Fibroblast of upper back skin (primary cell): ENCODE data around the gene SLC25A44.
"Not testable (repeated sequence)": the region's sequence is repeated elsewhere in the genome, so short reads cannot be mapped to it uniquely, and the experiment has no call there.

ENCODE experiments used
- DNase-seq: peaks from one replicate; pipeline ENCODE4 v3.0.0-alpha.2; 2013

The SLC25A44 gene

DNA sequence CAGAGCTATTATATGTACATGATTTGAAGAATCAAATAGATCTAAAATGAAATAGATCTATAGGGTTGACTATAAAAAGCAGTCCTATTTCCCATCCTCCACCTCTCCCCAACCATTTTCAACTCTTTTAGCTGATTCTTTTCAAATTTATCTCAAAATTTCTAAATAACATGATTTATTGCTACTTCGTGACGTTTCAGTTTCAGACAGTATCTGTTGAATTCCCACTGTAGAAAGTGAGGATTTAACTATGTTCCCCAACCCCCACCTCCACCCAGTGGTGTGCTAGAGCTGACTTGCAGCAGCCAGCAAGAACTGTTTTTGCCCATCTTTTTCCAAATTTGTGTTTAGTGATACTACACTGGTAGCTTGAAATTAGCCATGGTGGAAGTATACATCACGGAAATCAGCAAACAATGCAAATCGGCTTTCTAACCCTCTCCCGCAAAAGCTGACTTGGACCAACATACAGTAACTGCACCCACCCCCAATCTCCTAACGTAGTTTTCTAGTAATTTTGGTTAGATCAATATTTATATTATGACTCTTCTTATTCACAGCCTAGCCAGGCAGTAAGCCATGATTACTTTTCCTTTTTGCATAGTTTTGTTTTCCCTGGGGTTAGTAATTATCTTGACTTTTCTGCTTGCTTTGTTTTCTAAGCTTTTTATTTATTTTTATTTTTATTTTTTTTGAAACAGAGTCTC lies 29.6 kb upstream of the SLC25A44 start:
- no peak for DNase-seq

DNA sequence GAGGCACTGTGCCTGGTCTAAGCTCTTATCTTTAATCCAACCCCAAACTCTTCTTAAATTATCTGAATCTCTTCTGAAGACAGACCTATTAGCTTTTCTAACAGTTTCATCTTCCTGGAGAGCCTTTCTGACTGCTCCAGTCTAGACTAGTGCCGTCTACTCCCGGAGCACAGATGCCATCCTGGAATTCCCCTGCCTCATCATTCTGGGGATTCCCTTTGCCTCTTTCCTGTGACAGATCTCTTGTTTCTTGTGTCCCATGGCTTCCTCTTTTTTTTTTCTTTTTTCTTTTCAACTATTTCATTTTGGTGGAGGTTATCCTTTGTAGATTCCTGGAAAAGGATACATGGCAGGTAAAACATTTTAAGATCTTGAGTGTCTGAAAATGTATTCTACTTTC lies 28.8 kb upstream of the SLC25A44 start:
- no peak for DNase-seq

DNA sequence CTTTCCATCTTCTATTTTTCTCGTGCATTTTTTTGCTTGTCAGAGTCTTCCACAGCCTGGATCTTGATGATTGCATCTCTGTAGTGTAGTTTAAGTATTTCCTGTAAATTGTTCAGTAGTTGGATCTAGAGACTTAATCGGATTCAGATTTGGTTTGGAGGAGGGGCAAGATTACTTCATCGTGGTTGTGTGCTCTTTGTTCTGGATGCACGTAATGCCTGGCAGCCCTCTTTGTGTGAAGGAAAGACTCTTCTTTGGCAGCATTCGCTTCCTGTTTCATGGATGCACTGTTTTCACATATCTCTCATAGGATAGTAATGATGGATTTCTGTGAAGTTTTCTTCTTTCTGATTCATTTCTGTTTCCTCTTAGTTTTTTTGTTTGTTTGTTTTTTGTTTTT lies 26.4 kb upstream of the SLC25A44 start:
- peak; percentile 45 for DNase-seq

- DNase-seq, result no peak
Observed at GRCh38 chr1:156172696-156173470, 21.0 kb upstream of the SLC25A44 start.

- no peak for DNase-seq
Observed at GRCh38 chr1:156176610-156177210, 17.2 kb upstream of the SLC25A44 start.

DNA sequence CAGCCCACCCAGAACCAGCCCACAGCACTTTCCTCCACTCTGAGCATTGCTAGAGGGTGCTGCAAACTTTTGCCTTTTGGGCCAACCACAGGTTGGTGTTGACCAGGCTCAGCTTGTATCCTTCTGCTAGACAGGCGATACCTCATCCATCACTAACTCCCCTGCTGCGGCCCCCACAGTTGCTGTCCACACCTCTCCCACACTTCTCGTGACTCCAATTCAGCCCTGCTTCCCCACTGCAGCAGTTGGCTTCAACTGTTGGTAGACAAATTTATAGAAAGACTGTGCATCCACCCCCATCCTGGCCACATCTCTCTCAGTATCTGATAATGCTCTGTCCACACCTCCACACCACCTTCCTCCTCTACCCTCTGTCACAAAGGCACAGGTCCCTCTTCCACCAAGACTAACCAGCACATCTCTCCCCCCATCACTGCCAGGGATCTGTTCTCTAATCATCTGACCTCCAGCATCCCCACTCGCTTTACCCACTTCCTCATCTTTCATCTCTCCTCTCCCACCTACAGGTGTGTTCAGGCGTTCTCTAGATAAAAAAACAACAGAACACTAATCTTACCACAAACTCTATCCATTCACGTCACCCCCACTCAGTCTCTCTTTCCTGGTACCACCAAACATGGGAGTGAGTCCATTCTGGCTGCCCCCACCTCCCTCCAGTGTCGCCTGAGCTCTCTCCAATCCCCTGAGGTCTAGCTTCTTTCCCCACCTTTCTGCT lies 15.8 kb upstream of the SLC25A44 start:
- DNase-seq, result no peak

DNA sequence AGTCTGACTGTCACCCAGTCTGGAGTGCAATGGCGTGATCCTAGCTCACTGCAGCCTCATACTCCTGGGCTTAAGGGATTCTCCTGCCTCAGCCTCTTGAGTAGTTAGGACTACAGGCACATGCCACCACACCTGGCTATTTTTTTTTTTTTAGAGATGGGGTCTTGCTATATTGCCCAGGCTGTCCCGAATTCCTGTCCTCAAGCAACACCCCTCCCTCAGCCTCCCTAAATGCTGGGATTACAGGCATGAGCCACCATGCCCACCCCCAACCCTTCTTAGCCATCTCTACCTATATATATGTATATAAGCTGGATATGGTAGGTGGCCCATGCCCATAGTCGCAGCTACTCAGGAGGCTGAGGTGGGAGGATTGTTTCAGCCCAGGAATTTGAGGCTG lies 13.4 kb upstream of the SLC25A44 start:
- no peak for DNase-seq

DNA sequence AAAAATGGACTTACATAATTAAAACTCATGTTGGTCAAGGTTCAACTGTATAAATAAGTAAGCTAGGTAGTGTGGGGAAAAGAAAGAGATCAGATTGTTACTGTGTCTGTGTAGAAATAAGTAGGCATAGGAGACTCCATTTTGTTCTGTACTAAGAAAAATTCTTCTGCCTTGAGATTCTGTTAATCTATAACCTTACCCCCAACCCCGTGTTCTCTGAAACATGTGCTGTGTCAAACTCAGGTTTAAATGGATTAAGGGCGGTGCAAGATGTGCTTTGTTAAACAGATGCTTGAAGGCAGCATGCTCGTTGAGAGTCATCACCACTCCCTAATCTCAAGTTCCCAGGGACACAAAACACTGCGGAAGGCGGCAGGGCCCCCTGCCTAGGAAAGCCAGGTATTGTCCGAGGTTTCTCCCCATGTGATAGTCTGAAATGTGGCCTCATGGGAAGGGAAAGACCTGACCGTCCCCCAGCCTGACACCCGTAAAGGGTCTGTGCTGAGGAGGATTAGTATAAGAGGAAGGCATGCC lies 12.4 kb upstream of the SLC25A44 start:
- DNase-seq, result not testable (repeated sequence)

GRCh38 chr1:156182010-156182779 lies 11.7 kb upstream of the SLC25A44 start:
- DNase-seq, result not testable (repeated sequence)

DNA sequence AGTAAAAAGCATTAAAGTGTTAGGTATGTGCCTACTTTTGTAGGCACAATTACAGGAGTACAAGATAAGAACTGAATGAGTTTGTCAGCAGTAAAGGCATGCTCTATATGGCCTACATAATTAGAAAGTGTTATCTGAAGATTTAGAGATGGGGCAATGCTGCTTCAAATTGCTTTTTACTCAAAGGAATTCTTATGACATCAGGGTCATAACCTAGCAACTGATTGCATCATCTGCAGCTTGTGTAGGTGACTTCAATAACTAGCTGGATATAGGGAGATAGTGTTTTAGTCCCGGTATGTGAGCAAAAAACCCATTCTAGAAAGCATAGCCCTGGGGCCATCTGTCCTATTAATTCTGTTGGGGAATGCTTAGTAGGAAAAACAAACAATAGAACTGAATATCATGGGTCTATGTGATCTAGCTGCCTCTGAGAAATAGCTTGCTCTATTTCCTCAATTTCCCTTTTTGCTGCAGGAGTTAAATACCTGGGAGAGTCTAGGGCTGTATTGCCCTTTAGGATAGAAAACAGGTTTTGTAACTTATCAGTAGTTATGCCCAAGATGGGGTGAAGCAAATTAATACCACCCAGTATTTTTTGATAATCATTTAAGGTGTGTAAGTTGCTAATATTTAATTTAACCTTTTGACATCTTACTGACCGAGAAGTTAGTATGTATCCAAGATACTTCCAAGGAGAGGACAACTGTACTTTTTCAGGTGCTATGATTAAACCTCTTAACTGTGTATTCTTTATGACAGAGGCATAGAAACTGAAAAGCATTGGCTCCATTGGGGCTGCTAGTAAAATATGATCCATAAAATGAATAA lies 7.3 kb upstream of the SLC25A44 start:
- not testable (repeated sequence) for DNase-seq

DNA sequence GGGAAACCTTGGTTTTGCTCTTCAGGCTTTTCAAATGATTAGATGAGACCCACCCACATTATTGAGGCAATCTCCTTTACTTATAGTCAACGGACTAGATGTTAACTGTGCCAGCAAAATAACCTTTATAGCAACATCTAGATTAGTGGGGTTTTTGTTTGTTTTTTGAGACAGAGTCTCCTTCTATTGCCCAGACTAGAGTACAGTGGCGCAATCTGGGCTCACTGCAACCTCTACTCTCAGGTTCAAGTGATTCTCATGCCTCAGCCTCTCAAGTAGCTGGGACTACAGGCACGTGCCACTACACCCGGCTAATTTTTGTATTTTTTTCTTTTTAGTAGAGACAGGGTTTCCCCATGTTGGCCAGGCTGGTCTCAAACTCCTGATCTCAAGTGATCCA lies 3.6 kb upstream of the SLC25A44 start:
- DNase-seq, result not testable (repeated sequence)

GRCh38 chr1:156191292-156191964 lies 2.5 kb upstream of the SLC25A44 start:
- no peak for DNase-seq

GRCh38 chr1:156193208-156193487 lies 756 bp upstream of the SLC25A44 start:
- no peak for DNase-seq

DNA sequence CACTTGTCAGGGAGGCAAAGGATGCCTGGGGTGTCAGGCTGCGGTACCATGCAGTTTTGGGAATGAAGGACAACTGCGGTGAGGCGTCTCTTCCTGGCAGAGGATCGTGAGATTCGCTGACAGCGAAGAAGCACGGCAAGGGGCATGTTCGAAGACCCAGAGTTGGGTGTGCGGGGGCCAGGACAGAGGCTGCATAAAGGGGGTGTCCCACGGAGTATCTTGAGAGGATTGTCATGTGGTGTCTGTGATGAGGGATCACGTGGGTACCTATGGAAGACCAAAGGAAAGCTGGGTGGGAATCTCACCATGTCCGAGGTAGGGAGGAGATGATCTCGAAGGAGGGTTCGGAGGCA lies 372 bp downstream of the SLC25A44 start:
- DNase-seq, result no peak

- DNase-seq, result no peak
Observed at GRCh38 chr1:156195853-156196252, 1.9 kb downstream of the SLC25A44 start.

DNA sequence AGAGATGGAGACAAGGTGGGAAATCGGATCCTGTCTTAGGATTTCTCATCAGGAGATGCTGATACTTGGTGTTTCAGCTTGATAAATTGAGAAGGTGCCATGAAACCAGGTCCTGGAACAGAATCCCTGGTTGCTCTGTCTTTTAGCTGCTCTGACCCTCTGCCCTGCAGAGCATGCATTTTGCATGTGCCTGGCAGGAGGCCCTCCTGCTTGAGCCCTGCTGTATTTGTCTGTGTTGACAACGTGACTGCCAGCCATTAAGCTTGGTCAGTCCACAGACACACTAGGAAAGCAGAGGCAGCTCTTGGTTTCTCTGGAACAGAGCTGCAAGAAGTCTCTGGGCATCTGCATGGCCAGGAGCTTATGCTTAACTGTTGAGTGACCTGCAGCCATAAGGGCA lies 2.5 kb downstream of the SLC25A44 start:
- no peak for DNase-seq

GRCh38 chr1:156198831-156199349 lies 5.0 kb downstream of the SLC25A44 start:
- DNase-seq, result no peak

GRCh38 chr1:156200044-156200443 lies 6.1 kb downstream of the SLC25A44 start:
- no peak for DNase-seq

DNA sequence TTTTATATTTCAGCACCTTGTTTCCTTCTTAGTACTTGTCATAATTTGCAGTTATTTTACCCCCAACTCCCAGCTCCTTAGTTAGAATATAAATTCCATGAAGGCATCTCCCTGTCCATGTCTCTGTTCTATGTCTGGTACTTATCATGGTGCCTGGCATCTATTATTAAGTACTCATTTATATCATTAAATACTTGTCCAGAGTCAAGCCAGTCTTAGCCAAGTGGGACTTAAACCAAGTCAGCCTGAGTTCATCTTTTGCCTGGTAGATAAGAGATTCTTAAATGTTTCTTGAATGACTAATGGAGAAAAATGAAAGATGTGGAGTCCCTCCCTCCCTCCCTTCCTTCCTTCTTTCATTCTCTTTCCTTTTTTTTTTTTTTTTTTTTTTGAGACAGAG lies 9.4 kb downstream of the SLC25A44 start:
- peak; percentile 43 for DNase-seq

- DNase-seq, result no peak
Observed at GRCh38 chr1:156204686-156205085, 10.8 kb downstream of the SLC25A44 start.

DNA sequence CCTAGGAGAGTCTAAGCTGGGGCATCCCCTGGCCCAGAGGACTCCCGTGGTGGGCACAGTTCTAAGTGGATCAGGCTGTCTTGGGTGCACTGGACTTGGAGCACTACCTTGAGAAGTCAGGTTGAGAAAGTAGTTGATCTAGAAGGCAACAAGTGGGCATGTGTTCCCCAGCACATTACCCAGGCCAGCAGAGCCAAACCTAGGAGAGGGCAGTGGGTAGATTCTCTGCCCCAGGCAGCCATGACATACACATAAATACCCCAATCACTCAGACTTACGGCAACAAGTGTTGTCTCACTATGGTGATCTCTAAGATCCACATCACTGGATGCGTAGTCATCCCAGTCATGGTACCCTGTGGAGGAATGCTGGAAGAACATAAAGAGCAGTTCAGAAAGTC lies 17.3 kb downstream of the SLC25A44 start:
- DNase-seq, result no peak
